ENCODE results near the gene GDPD5.
A peak's percentile ranks its signal among the peaks of the same experiment; 100 is the strongest.
"Not testable (repeated sequence)": the region's sequence is repeated elsewhere in the genome, so short reads cannot be mapped to it uniquely, and the experiment has no call there.

Gene GDPD5

GRCh38 chr11:75428989-75429640, 96.6 kb downstream of the GDPD5 start:
- no peak for DNase-seq (ENCODE audit: low read depth, low spot score)

GRCh38 chr11:75428281-75428724, 97.4 kb downstream of the GDPD5 start:
- no peak for DNase-seq (ENCODE audit: low read depth, low spot score)

- no peak for DNase-seq (ENCODE audit: low read depth, low spot score)
Measured at GRCh38 chr11:75427181-75427580, 98.6 kb downstream of the GDPD5 start.

GRCh38 chr11:75426720-75427086, 99.0 kb downstream of the GDPD5 start:
- DNase-seq (ENCODE audit: low read depth, low spot score): no peak

- peak; percentile 60 for DNase-seq (ENCODE audit: low read depth, low spot score)
Measured at GRCh38 chr11:75425422-75425821, 100.3 kb downstream of the GDPD5 start.

DNA sequence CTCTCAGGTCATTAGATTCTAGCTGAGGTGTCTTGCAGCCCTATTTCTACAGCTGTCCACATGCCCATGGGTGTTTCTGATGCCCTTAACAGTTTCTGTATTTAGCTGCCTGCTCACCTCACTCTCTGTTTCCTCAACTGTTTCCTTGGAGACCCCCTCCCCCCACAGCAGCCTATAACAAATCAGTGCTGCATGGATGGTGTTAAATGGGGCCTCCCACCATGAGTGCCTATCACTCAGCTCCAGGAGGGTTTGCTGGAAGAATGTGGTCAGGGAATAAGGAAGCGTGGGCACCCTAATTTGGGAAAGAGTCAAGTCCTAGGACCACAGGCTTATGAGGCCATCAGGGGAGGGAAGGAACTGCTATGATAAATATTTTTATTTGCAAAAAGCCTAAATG, 101.3 kb downstream of the GDPD5 start:
- no peak for DNase-seq (ENCODE audit: low read depth, low spot score)

GRCh38 chr11:75423721-75424120, 102.0 kb downstream of the GDPD5 start:
- DNase-seq (ENCODE audit: low read depth, low spot score): no peak

DNA sequence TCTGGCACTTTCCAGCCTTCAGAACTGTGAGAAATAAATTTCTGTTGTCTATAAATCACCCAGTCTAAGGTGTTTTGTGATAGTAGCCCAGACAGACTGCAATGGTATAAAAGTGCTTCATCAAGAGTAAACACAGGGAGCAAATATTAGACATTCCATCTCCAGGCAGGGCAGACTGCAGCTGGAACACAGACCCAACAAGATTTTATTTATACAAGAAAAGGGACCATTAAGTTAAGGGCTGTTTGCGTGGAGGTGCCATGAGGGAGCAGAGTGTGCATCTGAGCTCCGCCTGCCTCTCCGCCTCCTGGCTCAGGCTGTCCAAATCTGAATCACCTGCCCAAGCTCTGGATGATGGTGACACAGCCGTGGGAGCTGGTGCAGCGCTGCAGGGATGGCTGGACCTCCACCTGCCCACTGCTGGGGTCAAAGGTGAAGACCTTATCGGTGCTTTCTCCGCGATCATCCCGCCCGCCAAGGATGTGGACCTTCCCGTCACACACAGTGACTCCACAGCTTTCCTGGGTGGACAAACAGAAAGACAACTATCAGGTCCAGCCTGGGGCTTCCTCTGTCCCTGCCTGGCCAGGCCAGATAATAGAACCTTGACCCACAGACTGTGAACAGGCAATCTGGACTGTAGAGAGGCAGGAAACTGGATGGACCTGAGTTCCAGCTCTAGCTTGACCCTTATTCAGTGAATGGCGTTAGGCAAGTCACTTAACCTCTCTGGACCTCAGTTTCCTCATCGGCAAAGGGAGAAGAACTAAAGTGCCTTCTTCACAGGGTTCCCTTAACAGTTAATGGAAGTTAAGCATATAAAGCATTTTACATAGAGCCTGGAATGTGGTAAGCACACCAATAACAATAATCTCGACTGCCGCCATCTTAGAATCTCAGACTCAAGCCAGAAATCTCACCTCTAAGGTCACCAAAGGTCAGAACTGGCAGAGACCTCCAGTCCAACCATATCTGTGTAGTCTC, 103.2 kb downstream of the GDPD5 start:
- DNase-seq (ENCODE audit: low read depth, low spot score): no peak

DNA sequence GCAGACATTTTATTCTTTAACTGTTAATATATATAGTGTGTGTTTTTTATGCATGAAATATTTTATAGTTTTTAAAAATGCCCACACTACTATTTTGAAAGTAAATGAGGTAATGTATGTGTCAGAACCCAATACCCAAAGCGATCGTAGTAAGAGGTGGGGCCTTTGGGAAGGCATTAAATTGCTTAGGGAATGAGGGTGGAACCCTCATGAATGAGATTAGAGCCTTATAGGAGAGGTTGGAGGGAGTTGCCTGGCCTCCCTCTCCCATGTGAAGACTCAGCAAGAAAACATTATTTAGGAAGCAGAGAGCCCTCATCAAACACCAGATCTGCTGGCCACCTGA, 103.9 kb downstream of the GDPD5 start:
- no peak for DNase-seq (ENCODE audit: low read depth, low spot score)

- no peak for DNase-seq (ENCODE audit: low read depth, low spot score)
Measured at GRCh38 chr11:75421035-75421602, 104.6 kb downstream of the GDPD5 start.

DNA sequence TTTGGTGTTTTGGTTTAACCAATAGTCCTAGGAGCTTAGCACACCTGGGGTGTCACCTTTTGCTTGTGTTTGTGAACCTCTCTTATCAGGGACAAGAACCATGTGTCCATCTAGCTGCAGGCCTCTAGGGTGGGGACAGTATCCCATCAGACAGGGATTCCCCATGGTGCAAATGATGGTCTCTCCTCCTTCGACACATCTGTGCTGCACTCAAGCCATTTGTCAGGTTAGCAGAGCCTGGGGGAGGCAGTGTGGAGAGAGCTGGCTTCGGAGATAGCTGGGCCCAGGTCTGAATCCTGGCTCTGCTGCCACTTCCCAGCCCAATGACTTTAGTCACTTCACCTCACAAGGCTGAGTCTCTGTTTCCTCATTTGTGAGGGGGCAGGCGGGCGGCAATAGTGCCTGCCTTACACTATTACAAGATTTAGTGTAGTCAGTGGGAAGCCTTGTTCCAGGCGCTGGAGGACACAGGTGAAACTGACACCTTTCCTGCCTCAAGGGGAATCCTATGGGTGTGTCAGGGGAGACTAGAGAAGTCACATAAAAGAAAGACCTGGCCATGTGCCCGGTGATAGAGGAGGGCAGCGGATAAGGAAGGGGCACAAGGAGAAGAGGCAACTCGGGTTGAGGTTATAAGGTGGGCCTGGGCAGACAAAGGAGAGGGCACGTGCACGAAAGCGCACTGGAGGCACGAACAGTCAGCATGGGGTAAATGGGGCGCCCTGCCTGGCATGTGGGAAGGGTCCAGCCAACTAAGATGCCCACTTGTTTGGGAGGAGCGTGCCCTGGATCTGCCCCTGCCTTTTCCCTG, 105.3 kb downstream of the GDPD5 start:
- DNase-seq (ENCODE audit: low read depth, low spot score): no peak

- no peak for DNase-seq (ENCODE audit: low read depth, low spot score)
Measured at GRCh38 chr11:75413864-75414263, 111.9 kb downstream of the GDPD5 start.

GRCh38 chr11:75413146-75413545, 112.6 kb downstream of the GDPD5 start:
- not testable (repeated sequence) for DNase-seq (ENCODE audit: low read depth, low spot score)

DNA sequence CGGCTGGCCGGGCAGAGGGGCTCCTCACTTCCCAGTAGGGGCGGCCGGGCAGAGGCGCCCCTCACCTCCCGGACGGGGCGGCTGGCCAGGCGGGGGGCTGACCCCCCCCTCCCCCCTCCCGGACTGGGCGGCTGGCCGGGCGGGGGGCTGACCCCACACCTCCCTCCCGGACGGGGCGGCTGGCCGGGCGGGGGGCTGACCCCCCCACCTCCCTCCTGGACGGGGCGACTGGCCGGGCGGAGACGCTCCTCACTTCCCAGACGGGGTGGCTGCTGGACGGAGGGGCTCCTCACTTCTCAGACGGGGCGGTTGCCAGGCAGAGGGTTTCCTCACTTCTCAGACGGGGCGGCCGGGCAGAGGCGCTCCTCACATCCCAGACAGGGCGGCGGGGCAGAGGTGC, 115.8 kb downstream of the GDPD5 start:
- DNase-seq (ENCODE audit: low read depth, low spot score): not testable (repeated sequence)

GRCh38 chr11:75408957-75409219, 116.9 kb downstream of the GDPD5 start:
- no peak for DNase-seq (ENCODE audit: low read depth, low spot score)

DNA sequence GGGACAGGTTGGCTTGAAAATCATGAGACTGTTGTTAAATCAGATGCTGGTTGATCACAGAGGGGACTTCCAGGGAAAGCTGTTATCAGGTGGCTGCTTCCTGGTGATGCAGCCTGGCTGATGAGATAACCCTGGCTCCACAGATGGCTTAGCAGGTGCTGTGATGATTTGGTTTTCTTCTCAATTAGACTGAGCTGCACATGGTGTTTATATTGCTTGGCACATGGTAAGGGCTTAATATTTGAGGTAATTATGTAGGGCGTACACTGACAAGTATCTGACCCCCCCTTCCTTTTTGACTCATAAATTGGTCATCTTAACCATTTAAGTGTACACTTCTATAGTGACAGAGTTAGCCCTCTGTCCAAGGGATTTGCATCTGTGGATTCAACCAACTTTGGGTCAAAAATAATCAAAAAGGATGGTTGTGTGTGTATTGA, 119.4 kb downstream of the GDPD5 start:
- no peak for DNase-seq (ENCODE audit: low read depth, low spot score)

- DNase-seq (ENCODE audit: low read depth, low spot score): no peak
Measured at GRCh38 chr11:75403983-75404658, 121.6 kb downstream of the GDPD5 start.

DNA sequence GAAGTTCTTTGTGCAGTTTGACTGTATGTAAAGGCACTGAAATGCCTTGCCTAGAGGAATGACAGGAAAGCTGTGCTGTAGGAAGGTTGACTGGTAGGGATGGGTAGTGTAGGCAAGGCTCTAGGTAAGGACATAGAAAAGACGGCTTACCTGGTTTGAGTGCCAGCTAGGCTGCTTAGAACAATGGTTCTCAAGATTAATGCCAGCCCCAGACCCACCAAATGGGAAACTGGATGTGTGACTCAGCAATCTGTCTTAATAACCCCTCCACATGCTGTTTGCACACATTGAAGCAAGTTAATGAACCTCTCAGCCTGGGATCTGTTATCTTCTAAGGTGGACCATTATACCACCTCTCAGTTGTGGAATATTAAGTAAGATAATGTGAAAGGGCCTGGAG, 122.7 kb downstream of the GDPD5 start:
- no peak for DNase-seq (ENCODE audit: low read depth, low spot score)

DNA sequence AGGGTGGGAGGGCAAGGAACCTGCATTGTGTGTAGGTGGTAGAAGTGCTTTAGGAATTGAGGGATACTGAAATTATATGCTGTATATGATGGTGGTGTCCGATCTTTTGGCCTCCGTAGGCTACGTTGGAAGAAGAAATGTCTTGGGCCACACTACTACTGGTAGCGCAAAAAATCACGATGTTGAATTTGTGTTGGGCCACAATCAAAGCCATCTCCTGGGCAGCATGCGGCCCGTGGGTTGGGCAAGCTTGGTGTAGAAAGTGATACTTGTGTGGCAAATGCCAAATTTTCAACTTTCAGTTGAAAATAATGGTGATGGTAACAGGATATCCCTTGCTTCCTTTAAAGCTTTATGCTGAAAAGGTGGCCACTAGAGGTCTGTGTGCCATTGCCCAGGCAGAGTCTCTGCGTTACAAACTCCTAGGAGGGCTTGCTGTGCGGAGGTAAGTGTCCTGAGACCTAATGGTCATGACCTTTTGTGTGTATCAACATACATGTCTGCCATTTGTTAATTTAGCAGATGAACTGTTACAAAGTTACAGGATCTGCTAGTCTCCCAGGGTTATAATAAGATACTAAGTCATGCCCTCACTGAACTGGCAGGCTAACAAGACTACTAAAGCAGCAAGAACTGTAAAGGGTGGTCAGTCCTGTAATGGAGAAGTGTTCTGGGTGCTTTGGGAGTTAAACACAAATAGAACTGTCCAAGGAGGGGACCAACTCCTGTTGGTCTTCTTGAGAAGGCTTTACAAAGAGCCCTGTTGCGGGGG, 123.6 kb downstream of the GDPD5 start:
- DNase-seq (ENCODE audit: low read depth, low spot score): no peak

GRCh38 chr11:75400146-75400865, 125.4 kb downstream of the GDPD5 start:
- no peak for DNase-seq (ENCODE audit: low read depth, low spot score)
